Renal cortical epithelial cell (primary cell): ENCODE measurements around the gene LHFPL6. TPM values are rescaled to one million over a fixed set of nuclear protein-coding genes. Genes with fewer than 3 reads are reported as not detected.

Experiments used
- DNase-seq: peaks from one replicate; pipeline ENCODE4 v3.0.0-alpha.2; 2011; ENCODE audit warnings: low read depth
- total RNA-seq: library from RNA; depleted of rRNA; stranded (reverse); fragments of >200 nt; gene quantifications from 2 replicates; pipeline ENCODE4 v1.2.3, GENCODE V29; 2014

LHFPL6 gene
- total RNA-seq, 1 donor from 2014 or later: 14.1 TPM

- no peak for DNase-seq
Observed at GRCh38 chr13:39512687-39513086, 90.3 kb downstream of the LHFPL6 start.

GRCh38 chr13:39510316-39510695, 92.7 kb downstream of the LHFPL6 start:
- peak; percentile 41 for DNase-seq

- DNase-seq: no peak
Observed at GRCh38 chr13:39509616-39510315, 93.2 kb downstream of the LHFPL6 start.

GRCh38 chr13:39506559-39507390, 96.2 kb downstream of the LHFPL6 start:
- DNase-seq: peak; percentile 25

GRCh38 chr13:39505151-39505550, 97.8 kb downstream of the LHFPL6 start:
- DNase-seq: no peak

- no peak for DNase-seq
Observed at GRCh38 chr13:39503048-39503447, 99.9 kb downstream of the LHFPL6 start.

- peak; percentile 23 for DNase-seq
Observed at GRCh38 chr13:39501702-39502324, 101.2 kb downstream of the LHFPL6 start.

- no peak for DNase-seq
Observed at GRCh38 chr13:39499604-39500003, 103.4 kb downstream of the LHFPL6 start.

- DNase-seq: no peak
Observed at GRCh38 chr13:39498471-39499114, 104.4 kb downstream of the LHFPL6 start.

- no peak for DNase-seq
Observed at GRCh38 chr13:39496506-39496905, 106.5 kb downstream of the LHFPL6 start.

- no peak for DNase-seq
Observed at GRCh38 chr13:39494633-39495032, 108.4 kb downstream of the LHFPL6 start.

- no peak for DNase-seq
Observed at GRCh38 chr13:39494006-39494405, 109.0 kb downstream of the LHFPL6 start.

- DNase-seq: no peak
Observed at GRCh38 chr13:39490136-39490535, 112.9 kb downstream of the LHFPL6 start.

GRCh38 chr13:39486758-39487157, 116.2 kb downstream of the LHFPL6 start:
- DNase-seq: no peak

- no peak for DNase-seq
Observed at GRCh38 chr13:39485314-39485700, 117.7 kb downstream of the LHFPL6 start.

- no peak for DNase-seq
Observed at GRCh38 chr13:39484506-39485313, 118.3 kb downstream of the LHFPL6 start.

- DNase-seq: peak; percentile 16
Observed at GRCh38 chr13:39483326-39483725, 119.7 kb downstream of the LHFPL6 start.

GRCh38 chr13:39481491-39481890, 121.5 kb downstream of the LHFPL6 start:
- no peak for DNase-seq

- no peak for DNase-seq
Observed at GRCh38 chr13:39474600-39474999, 128.4 kb downstream of the LHFPL6 start.

- no peak for DNase-seq
Observed at GRCh38 chr13:39469676-39470075, 133.3 kb downstream of the LHFPL6 start.

GRCh38 chr13:39468306-39468705, 134.7 kb downstream of the LHFPL6 start:
- no peak for DNase-seq
